ENCODE data around the gene IQUB. TPM values are rescaled to one million over a fixed set of nuclear protein-coding genes. Genes with fewer than 3 reads are reported as not detected.

The IQUB gene
- total RNA-seq, 4 donors from 2014 or later = 0.14 to 0.32 TPM; not detected in 2

GRCh38 chr7:123558289-123558874 lies 24.0 kb upstream of the IQUB start:
- H3K27me3 ChIP-seq = no peaks in the 10 kb centered on the region
- H3K9me3 ChIP-seq = no peaks in the 10 kb centered on the region
- H3K27ac ChIP-seq = peak overlapping the region; percentile 88 to 93 (median 88)
- peaks cover 0 to 6% (median 2%) of the 10 kb centered on the region in 4 donors for H3K36me3 ChIP-seq
- peak overlapping the region; percentile 31 to 77 (median 67) for H3K4me3 ChIP-seq
- no peak for TF ChIP-seq POLR2A (IDR thresholded peaks at IDR 0.05)
- no peak for TF ChIP-seq CTCF (IDR thresholded peaks at IDR 0.05)
- TF ChIP-seq POLR2AphosphoS5 (IDR thresholded peaks at IDR 0.05) = no peak
- TF ChIP-seq EP300 (IDR thresholded peaks at IDR 0.05; ENCODE audit: low read depth) = no peak
- intact Hi-C loops (cut with DNase I; ENCODE audit: low total_unique reads) (no loop called here), in situ Hi-C loops (cut with MboI; ENCODE audit: low pct_ligation_motif_present in 1 of 4, low pct_unique_long_range_greater_than_20kb in 1 of 4, low sequenced_read_pairs in 3 of 4) (loop anchor here in 1 of 4 donors (25.0 kb wide), 1 partner anchor 96 kb away; no protein-coding TSS in a partner anchor)
- WGBS, 2 donors (ENCODE audit: low coverage in 1 of 2) = 57 to 77% methylated on average over 2 to 4 of the region's 4 CpGs
- peaks cover 4 to 43% (median 11%) of the 10 kb centered on the region in 4 donors for H3K4me1 ChIP-seq
- no peak for DNase-seq

GRCh38 chr7:123557398-123558288 lies 23.2 kb upstream of the IQUB start, which contains the start of gene NDUFA5:
TSS of gene NDUFA5 (minus strand) at chr7:123557818. CDS start at chr7:123557795, 23 bp downstream.
- peaks cover 4 to 45% (median 11%) of the 10 kb centered on the region in 4 donors for H3K4me1 ChIP-seq
- in situ Hi-C loops (cut with MboI; ENCODE audit: low pct_ligation_motif_present in 1 of 4, low pct_unique_long_range_greater_than_20kb in 1 of 4, low sequenced_read_pairs in 3 of 4) = loop anchor here in 1 of 4 donors (25.0 kb wide), 1 partner anchor 95 kb away; no protein-coding TSS in a partner anchor
- peak; percentile 98 for DNase-seq
- H3K36me3 ChIP-seq = peaks cover 0 to 12% (median 6%) of the 10 kb centered on the region in 4 donors
- TF ChIP-seq CTCF (IDR thresholded peaks at IDR 0.05) = peak in 1 of 5 experiments; percentile 13
- TF ChIP-seq POLR2A (IDR thresholded peaks at IDR 0.05) = peak; percentile 78
- TF ChIP-seq POLR2AphosphoS5 (IDR thresholded peaks at IDR 0.05) = peak; percentile 57 to 87 (median 85)
- TF ChIP-seq EP300 (IDR thresholded peaks at IDR 0.05; ENCODE audit: low read depth) = no peak
- no peaks in the 10 kb centered on the region for H3K27me3 ChIP-seq
- intact Hi-C loops (cut with DNase I; ENCODE audit: low total_unique reads) = no loop called here
- WGBS, 2 donors (ENCODE audit: low coverage in 1 of 2) = 0 to 1% methylated on average over 7 to 40 of the region's 40 CpGs
- peak within 1 kb of the TSS; percentile 88 to 93 (median 88) for H3K27ac ChIP-seq
- no peaks in the 10 kb centered on the region for H3K9me3 ChIP-seq
- peak within 1 kb of the TSS; percentile 64 to 84 (median 74) for H3K4me3 ChIP-seq

GRCh38 chr7:123557016-123557397 lies 22.6 kb upstream of the IQUB start:
- no peaks in the 10 kb centered on the region for H3K9me3 ChIP-seq
- 0 to 2% methylated on average over 7 to 12 of the region's 12 CpGs for WGBS, 2 donors (ENCODE audit: low coverage in 1 of 2)

More at GRCh38 chr7:123557016-123557397, 22.6 kb upstream of the IQUB start:
- intact Hi-C loops (cut with DNase I; ENCODE audit: low total_unique reads) = no loop called here
- in situ Hi-C loops (cut with MboI; ENCODE audit: low pct_ligation_motif_present in 1 of 4, low pct_unique_long_range_greater_than_20kb in 1 of 4, low sequenced_read_pairs in 3 of 4) = loop anchor here in 1 of 4 donors (25.0 kb wide), 1 partner anchor 95 kb away; no protein-coding TSS in a partner anchor
- Histone ChIP-seq H3K27ac (peak overlapping the region; percentile 88 to 93 (median 88)), H3K36me3 (peaks cover 0 to 14% (median 6%) of the 10 kb centered on the region in 4 donors), H3K27me3 (no peaks in the 10 kb centered on the region), H3K4me3 (peak overlapping the region; percentile 64 to 84 (median 74)), H3K4me1 (peaks cover 4 to 45% (median 11%) of the 10 kb centered on the region in 4 donors)
- no peak for DNase-seq
- TF ChIP-seq POLR2AphosphoS5 (IDR thresholded peaks at IDR 0.05) (no peak), CTCF (IDR thresholded peaks at IDR 0.05) (no peak), EP300 (IDR thresholded peaks at IDR 0.05; ENCODE audit: low read depth) (no peak), POLR2A (IDR thresholded peaks at IDR 0.05) (no peak)
